ENCODE measurements around the gene ERFL. TPM values are rescaled to one million over a fixed set of nuclear protein-coding genes. Genes with fewer than 3 reads are reported as not detected.

Gene ERFL
- total RNA-seq, 2 donors from 2014 or later = not detected

- WGBS, 2 donors = 86 to 94% methylated on average over 11 to 18 of the region's 19 CpGs
- H3K9me3 ChIP-seq = no peaks in the 10 kb centered on the region
- peaks cover 5 to 49% of the 10 kb centered on the region in 2 donors for H3K36me3 ChIP-seq (replicated peaks in 1 of 2; ENCODE audit: insufficient read depth in 1 of 2, low read depth in 2 of 2)
- no peak overlapping the region for H3K27ac ChIP-seq
- H3K4me1 ChIP-seq = peaks cover 12% of the 10 kb centered on the region
- intact Hi-C loops (cut with DNase I) = no loop called here
- H3K27me3 ChIP-seq = no peaks in the 10 kb centered on the region
- no peak overlapping the region for H3K4me3 ChIP-seq
- no peak for ATAC-seq
- no peak for DNase-seq
- no peak for TF ChIP-seq CTCF (IDR thresholded peaks at IDR 0.05)
- no peak for TF ChIP-seq POLR2A (IDR thresholded peaks at IDR 0.05)
These were observed 24.9 kb downstream of the ERFL start for GRCh38 chr19:41903193-41903953.

DNA sequence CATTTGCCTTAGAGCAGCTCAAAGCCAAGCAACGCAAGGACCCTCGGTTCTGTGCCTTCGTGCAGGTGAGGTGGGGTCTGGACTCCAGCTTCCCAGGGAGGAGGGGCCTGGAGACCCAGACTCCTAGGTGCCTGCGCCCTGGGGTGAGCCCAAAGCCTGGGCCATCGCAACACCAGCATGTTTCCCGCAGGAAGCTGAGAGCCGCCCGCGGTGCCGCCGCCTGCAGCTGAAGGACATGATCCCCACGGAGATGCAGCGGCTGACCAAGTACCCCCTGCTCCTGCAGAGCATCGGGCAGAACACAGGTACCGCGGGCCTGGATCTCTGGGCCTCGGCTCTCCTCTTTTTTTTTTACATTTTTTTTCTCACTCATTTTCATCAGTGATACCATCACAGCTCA is 25.7 kb downstream of the ERFL start:
- TF ChIP-seq POLR2A (IDR thresholded peaks at IDR 0.05) (no peak), CTCF (IDR thresholded peaks at IDR 0.05) (no peak)
- peaks cover 5 to 55% of the 10 kb centered on the region in 2 donors for H3K36me3 ChIP-seq (replicated peaks in 1 of 2; ENCODE audit: insufficient read depth in 1 of 2, low read depth in 2 of 2)
- H3K4me1 ChIP-seq = peaks cover 12% of the 10 kb centered on the region
- no peak overlapping the region for H3K4me3 ChIP-seq
- DNase-seq = no peak
- H3K27ac ChIP-seq = no peak overlapping the region
- H3K27me3 ChIP-seq = no peaks in the 10 kb centered on the region
- no peaks in the 10 kb centered on the region for H3K9me3 ChIP-seq
- no peak for ATAC-seq
- intact Hi-C loops (cut with DNase I) = no loop called here
- WGBS, 2 donors = 94 to 96% methylated on average over 9 to 12 of the region's 17 CpGs

DNA sequence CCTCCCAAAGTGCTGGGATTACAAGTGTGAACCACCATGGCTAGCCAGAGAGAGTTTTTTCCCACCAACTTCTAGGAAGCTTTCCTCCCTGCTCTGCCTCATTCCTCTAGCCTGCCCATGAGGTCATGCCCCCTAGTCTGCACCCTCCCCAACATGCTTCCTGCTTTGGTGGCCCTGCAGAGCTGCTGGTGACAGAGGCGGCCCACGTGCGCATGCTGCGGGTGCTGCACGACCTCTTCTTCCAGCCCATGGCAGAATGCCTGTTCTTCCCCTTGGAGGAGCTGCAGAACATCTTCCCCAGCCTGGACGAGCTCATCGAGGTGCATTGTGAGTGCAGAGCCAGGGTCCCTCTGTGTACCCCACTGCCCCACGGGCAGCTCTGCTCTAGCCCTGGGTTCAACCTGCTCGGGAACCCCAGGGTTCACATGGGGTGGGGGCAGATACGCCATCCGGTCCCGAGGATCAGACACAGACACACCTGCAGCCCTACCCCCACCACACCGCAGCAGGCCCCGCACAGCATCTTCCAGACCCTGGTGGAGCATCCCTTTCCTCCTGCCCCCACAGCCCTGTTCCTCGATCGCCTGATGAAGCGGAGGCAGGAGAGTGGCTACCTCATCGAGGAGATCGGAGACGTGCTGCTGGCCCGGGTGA is 26.4 kb downstream of the ERFL start:
- H3K27me3 ChIP-seq = no peaks in the 10 kb centered on the region
- WGBS, 2 donors = 88 to 96% methylated on average over 10 to 21 of the region's 21 CpGs
- DNase-seq = no peak
- intact Hi-C loops (cut with DNase I) = no loop called here
- peaks cover 12% of the 10 kb centered on the region for H3K4me1 ChIP-seq
- no peak overlapping the region for H3K4me3 ChIP-seq
- no peaks in the 10 kb centered on the region for H3K9me3 ChIP-seq
- no peak overlapping the region for H3K27ac ChIP-seq
- no peak for TF ChIP-seq CTCF (IDR thresholded peaks at IDR 0.05)
- TF ChIP-seq POLR2A (IDR thresholded peaks at IDR 0.05) = no peak
- no peak for ATAC-seq
- peaks cover 5 to 55% of the 10 kb centered on the region in 2 donors for H3K36me3 ChIP-seq (replicated peaks in 1 of 2; ENCODE audit: insufficient read depth in 1 of 2, low read depth in 2 of 2)

DNA sequence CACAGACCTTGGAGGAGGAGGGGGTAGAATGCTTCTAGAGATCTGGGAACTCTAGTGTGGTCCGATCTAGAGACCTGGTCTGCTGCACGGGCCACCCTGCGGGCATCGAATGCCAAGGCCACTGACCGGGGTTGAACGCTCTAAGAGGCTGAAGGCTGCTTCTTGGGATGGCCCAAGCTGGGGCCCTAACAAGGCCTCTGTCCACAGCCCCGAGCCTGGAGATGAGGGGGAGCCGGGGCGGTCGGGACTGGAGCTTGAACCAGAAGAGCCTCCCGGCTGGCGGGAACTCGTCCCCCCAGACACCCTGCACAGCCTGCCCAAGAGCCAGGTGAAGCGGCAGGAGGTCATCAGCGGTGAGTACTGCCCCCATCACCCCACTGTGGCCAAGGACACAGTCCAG is 30.0 kb downstream of the ERFL start:
- no peak for ATAC-seq
- TF ChIP-seq CTCF (IDR thresholded peaks at IDR 0.05) (no peak), POLR2A (IDR thresholded peaks at IDR 0.05) (no peak)
- WGBS, 2 donors = 90 to 94% methylated on average over 6 to 15 of the region's 15 CpGs

More for the DNA sequence above, 30.0 kb downstream of the ERFL start:
- H3K4me3 ChIP-seq = no peak overlapping the region
- H3K27me3 ChIP-seq = no peaks in the 10 kb centered on the region
- H3K27ac ChIP-seq = no peak overlapping the region
- DNase-seq = no peak
- no peaks in the 10 kb centered on the region for H3K9me3 ChIP-seq
- H3K4me1 ChIP-seq = no peaks in the 10 kb centered on the region
- peaks cover 5 to 50% of the 10 kb centered on the region in 2 donors for H3K36me3 ChIP-seq (replicated peaks in 1 of 2; ENCODE audit: insufficient read depth in 1 of 2, low read depth in 2 of 2)
- intact Hi-C loops (cut with DNase I) = no loop called here
